ENCODE data around the gene RCN1. TPM values are rescaled to one million over a fixed set of nuclear protein-coding genes. Genes with fewer than 3 reads are reported as not detected.

The RCN1 gene
- total and polyA plus RNA-seq, 2 of the 8 experiments (the other 6 are each of a cell fraction or from before 2014, with no cell fraction given): 45.1 to 123 TPM

- no peak for TF ChIP-seq TAF1 (IDR thresholded peaks at IDR 0.05; ENCODE audit: low read depth, low read length)
- TF ChIP-seq HDAC6 (IDR thresholded peaks at IDR 0.05; ENCODE audit: low read depth, low read length): no peak
- TF ChIP-seq ZNF274 (IDR thresholded peaks at IDR 0.05; ENCODE audit: borderline replicate concordance, extremely low read depth, low read length): no peak
- no peak for TF ChIP-seq EP300 (IDR thresholded peaks at IDR 0.05; ENCODE audit: borderline replicate concordance in 1 of 2, low read depth in 2 of 2, low read length in 2 of 2)
- TF ChIP-seq TAF7 (optimal IDR thresholded peaks at IDR 0.05; ENCODE audit: borderline replicate concordance, low read depth, low read length): no peak
- no peak for TF ChIP-seq CEBPB (IDR thresholded peaks at IDR 0.05; ENCODE audit: low read depth, low read length)
Observed at GRCh38 chr11:32107647-32108046, 16.8 kb downstream of the RCN1 start (continued).

All from H1 (cell line).